ENCODE results near the gene PRKAR2B. TPM values are rescaled to one million over a fixed set of nuclear protein-coding genes. Genes with fewer than 3 reads are reported as not detected.

The PRKAR2B gene
- total and polyA plus RNA-seq, 2 of the 4 experiments (the other 2 are of a cell fraction): 3.0 to 3.1 TPM

DNA sequence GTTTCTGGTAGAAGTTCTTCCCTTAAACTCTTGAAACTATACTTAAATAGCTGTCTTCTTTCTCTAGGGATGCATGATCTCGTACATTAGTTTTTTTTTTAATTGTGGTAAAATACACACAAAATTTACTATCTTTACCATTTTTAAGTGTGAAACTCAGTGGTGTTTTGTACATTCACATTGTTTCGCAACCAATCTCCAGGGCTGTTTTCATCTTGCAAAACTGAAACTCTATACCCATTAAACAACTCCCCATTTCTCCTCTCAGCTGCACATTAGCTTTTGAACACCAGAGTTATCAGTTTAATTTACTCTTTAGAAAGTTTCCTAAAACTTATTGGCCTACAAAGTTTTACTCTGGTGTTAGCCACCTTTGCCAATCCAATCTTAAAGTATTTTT, 45.5 kb upstream of the PRKAR2B start:
- DNase-seq (peak; percentile 12), ATAC-seq (ENCODE audit: low read depth) (peak; percentile 46; the same call in 1 of the 2 replicates)
- Histone ChIP-seq H2BK120ac (ENCODE audit: low read depth, low read length) (no peak overlapping the region), H2BK15ac (ENCODE audit: low read depth, low read length) (no peak overlapping the region), H2BK5ac (ENCODE audit: low read depth, low read length, poor library complexity, severe bottlenecking) (no peak overlapping the region), H3K9me3 (ENCODE audit: control insufficient read depth, insufficient read depth, low read length) (no peaks in the 10 kb centered on the region), H3K27ac (ENCODE audit: insufficient read depth, low read length) (peak overlapping the region; percentile 9; the same call in 1 of the 2 replicates), H4K5ac (ENCODE audit: low read depth, low read length) (no peak overlapping the region), H3K79me1 (ENCODE audit: low read depth in 1 of 2, low read length in 2 of 2) (no peaks in the 10 kb centered on the region), H4K20me1 (ENCODE audit: insufficient read depth, low read length) (no peaks in the 10 kb centered on the region), H3K9ac (ENCODE audit: low read depth, low read length) (no peak overlapping the region), H3K56ac (ENCODE audit: extremely low read depth, insufficient read depth, low read length) (no peak overlapping the region), H3K4me2 (ENCODE audit: low read depth, low read length) (no peak overlapping the region; the same call in 1 of the 2 replicates), H3K4ac (ENCODE audit: low read depth, low read length) (no peak overlapping the region), H4K91ac (ENCODE audit: insufficient read depth, low read depth, low read length) (no peak overlapping the region), H2AK9ac (replicated peaks; ENCODE audit: low read depth, low read length, poor library complexity) (no peak overlapping the region), H2BK20ac (ENCODE audit: low read depth, low read length) (no peak overlapping the region), H2AK5ac (ENCODE audit: low read depth, low read length) (no peak overlapping the region), H3K18ac (ENCODE audit: low read depth, low read length) (no peak overlapping the region), H3K23ac (ENCODE audit: low read depth, low read length) (no peak overlapping the region), H3K4me1 (ENCODE audit: control insufficient read depth, insufficient read depth, low read length) (no peaks in the 10 kb centered on the region), H4K8ac (ENCODE audit: low read depth in 2 of 2, low read length in 2 of 2) (no peak overlapping the region), H3K9me1 (ENCODE audit: insufficient read depth, low read length) (no peaks in the 10 kb centered on the region), H3K4me3 (ENCODE audit: insufficient read depth, low read depth, low read length) (no peak overlapping the region), H3K36me3 (ENCODE audit: control insufficient read depth, insufficient read depth, low read length) (no peaks in the 10 kb centered on the region), H3K27me3 (ENCODE audit: control insufficient read depth, insufficient read depth, low read length) (no peaks in the 10 kb centered on the region), H2AFZ (replicated peaks; ENCODE audit: low read length, poor library complexity) (no peak overlapping the region), H3K14ac (replicated peaks; ENCODE audit: low read depth, low read length) (no peak overlapping the region)
- intact Hi-C loops (cut with micrococcal nuclease): no loop called here
- no TSS peak for BruUV-seq (replicated peaks)
- in situ Hi-C loops (cut with MboI; ENCODE audit: low sequenced_read_pairs): no loop called here
- ChIA-PET POLR2A (ENCODE audit: unreplicated experiment) (no interaction called here), CTCF (no interaction called here)
- TF ChIP-seq RCOR1 (IDR thresholded peaks at IDR 0.05; ENCODE audit: insufficient replicate concordance, low read length) (no peak), CEBPB (IDR thresholded peaks at IDR 0.05; ENCODE audit: low read depth, low read length) (peak; percentile 80)
- WGBS, 2 experiments (ENCODE audit: extremely low coverage in 2 of 2, insufficient read length in 1 of 2): no CpG with 5 or more reads among the region's 2 CpGs
- dilution Hi-C loops (cut with HindIII; ENCODE audit: low sequenced_read_pairs, unreplicated experiment): no loop called here

Data from IMR-90 (cell line).